Heart left ventricle (tissue), 16 donors: ENCODE results near the gene METTL25. TPM values are rescaled to one million over a fixed set of nuclear protein-coding genes. Genes with fewer than 3 reads are reported as not detected.

Experiments used
- ATAC-seq, 4 donors: fragments of 200-7000 bp; cut with Tn5 transposase; one replicate each; pipeline ENCODE4 v1.9.1; 2020 to 2022; ENCODE audit warnings: moderate library complexity in 4 of 4, mild to moderate bottlenecking in 3 of 4, moderate number of reproducible peaks in 1 of 4
- DNase-seq, 5 donors: peaks; one replicate each; pipeline ENCODE4 v3.0.0-alpha.2; 2020
- H3K27ac ChIP-seq, 12 donors: fragments of 200-600 bp; sonication (generic) in 4 of 12; one replicate each; pipeline versions ENCODE4 v1.5.0 to v1.8.0; 2016 to 2022; ENCODE audit warnings: mild to moderate bottlenecking in 2 of 12
- H3K27me3 ChIP-seq, 9 donors: fragments of 200-600 bp; sonication (generic) in 2 of 9; one replicate each; pipeline versions ENCODE4 v1.5.1 to v1.8.0; 2016 to 2022; ENCODE audit warnings: mild to moderate bottlenecking in 3 of 9
- H3K36me3 ChIP-seq, 9 donors: fragments of 200-600 bp; sonication (generic) in 2 of 9; one replicate each; pipeline versions ENCODE4 v1.5.0 to v1.8.0; 2018 to 2022; ENCODE audit warnings: mild to moderate bottlenecking in 2 of 9
- H3K4me1 ChIP-seq, 12 donors: fragments of 200-600 bp; sonication (generic) in 4 of 12; one replicate each; pipeline versions ENCODE4 v1.5.0 to v1.8.0; 2016 to 2022; ENCODE audit warnings: mild to moderate bottlenecking in 3 of 12
- H3K4me3 ChIP-seq, 12 donors: fragments of 200-600 bp; sonication (generic) in 4 of 12; one replicate each; pipeline versions ENCODE4 v1.5.0 to v1.8.0; 2017 to 2022; ENCODE audit warnings: mild to moderate bottlenecking in 9 of 12, moderate library complexity in 4 of 12
- H3K9me3 ChIP-seq, 12 donors: fragments of 200-600 bp; sonication (generic) in 4 of 12; one replicate each; pipeline versions ENCODE4 v1.5.0 to v1.8.0; 2016 to 2022; ENCODE audit warnings: mild to moderate bottlenecking in 1 of 12
- CTCF ChIP-seq, 12 donors: fragments of 200-600 bp; sonication (generic) in 4 of 12; IDR thresholded peaks; one replicate each; pipeline versions ENCODE4 v1.5.0 to v1.8.0; 2018 to 2022; ENCODE audit warnings: antibody characterized with exemption in 12 of 12, mild to moderate bottlenecking in 5 of 12
- POLR2A ChIP-seq, 2 donors: fragments of 450-650 bp; IDR thresholded peaks; one replicate each; pipeline ENCODE4 v1.6.1; 2017; ENCODE audit warnings: antibody characterized with exemption in 2 of 2, mild to moderate bottlenecking in 2 of 2, moderate library complexity in 2 of 2
- WGBS, 4 donors: extraction: QIAGEN DNeasy Blood & Tissue Kit in 2 of 4; methylation state at CpG; one replicate each; pipeline versions ENCODE4 v1.1.5 to v1.1.7; 2013 to 2018; 5-methylcytosine and 5-hydroxymethylcytosine counted together
- intact Hi-C, 10 donors: fragments of 100-400 bp; cut with DNase I; formaldehyde crosslinking; loops; one replicate each; pipeline versions ENCODE4 v1.11.1 to v1.14.2; 2022
- polyA plus RNA-seq, 2 donors: library from polyadenylated mRNA; stranded (reverse); fragments of 200-250 nt; gene quantifications; one replicate each; pipeline ENCODE4 v1.2.3, GENCODE V29; 2013
- total RNA-seq, 9 donors: library from RNA; depleted of rRNA in 2 of 9; stranded (reverse); fragments of >200 nt in 2 of 9; fragmentation: NEBNext Ultra II Directional in 3 of 9; extraction: Animal tissue kit (Norgen Biotek cat#: 25700) in 3 of 9; gene quantifications; one replicate each; pipeline versions ENCODE4 v1.1.0 to v1.2.4, GENCODE V29; 2016 to 2023
- donor health status: ischemic (EF 13 %, LVEDD 7.1; RV severe dilation, severe dysfunction).
- donor health status: healthy with polysubstance abuse.
- donor health status: DM: no; HTN: yes; CAD: no.
- donor health status: DM: no; HTN: no; CAD: no.
- donor health status: ischemic (EF 25% LVEDD 6.9; RV normal size, moderate dysfunction).
- donor health status: ischemic (EF 25% LVEDD 5.7; RV mildly dilated, moderate dysfunction).
- donor health status: healthy.
- donor health status: DM: yes; HTN: yes; CAD: no.
- donor health status: ischemic (EF 35%, LVEDD 5.7; RV mildly dilated, moderate dysfunction).
- donor health status: nonischemic (EF 11% LVEDD 7.7; RV severe dilation, severe dysfunction).
- donor health status: DM: yes; HTN: yes; CAD: no.
- donor health status: PGD.
- donor health status: ischemic (EF 29% LVEDD 5.4; RV normal size, mild dysfunction).
- donor health status: nonischemic (EF 23%, LVEDD 6.1; RV moderate dilation, normal function).

The METTL25 gene
- total and polyA plus RNA-seq, 11 donors: 2.2 to 19.6 (median 11.5) TPM

GRCh38 chr12:82517808-82518207 lies 159.5 kb downstream of the METTL25 start:
- DNase-seq (no peak), ATAC-seq (no peak)
- Histone ChIP-seq H3K27ac (no peak overlapping the region), H3K9me3 (peaks cover 0 to 5% (median 0%) of the 10 kb centered on the region in 12 donors), H3K4me1 (no peaks in the 10 kb centered on the region), H3K4me3 (no peak overlapping the region), H3K36me3 (no peaks in the 10 kb centered on the region), H3K27me3 (no peaks in the 10 kb centered on the region)
- intact Hi-C loops: no loop called here
- WGBS, 4 donors: 89 to 92% (median 89%) methylated on average over 5 of the region's 5 CpGs
- TF ChIP-seq CTCF (IDR thresholded peaks at IDR 0.05): no peak
- TF ChIP-seq POLR2A (IDR thresholded peaks at IDR 0.05): no peak

- Histone ChIP-seq H3K27ac (no peak overlapping the region), H3K4me3 (no peak overlapping the region), H3K9me3 (peaks cover 0 to 5% (median 0%) of the 10 kb centered on the region in 12 donors), H3K36me3 (no peaks in the 10 kb centered on the region), H3K4me1 (no peaks in the 10 kb centered on the region), H3K27me3 (no peaks in the 10 kb centered on the region)
- ATAC-seq (no peak), DNase-seq (no peak)
- intact Hi-C loops: no loop called here
- TF ChIP-seq POLR2A (IDR thresholded peaks at IDR 0.05) (no peak), CTCF (IDR thresholded peaks at IDR 0.05) (no peak)
Observed at GRCh38 chr12:82519510-82519909, 161.2 kb downstream of the METTL25 start.

- H3K36me3 ChIP-seq: no peaks in the 10 kb centered on the region
- TF ChIP-seq CTCF (IDR thresholded peaks at IDR 0.05): no peak
- no peak for TF ChIP-seq POLR2A (IDR thresholded peaks at IDR 0.05)
- no peak for ATAC-seq
- 84 to 94% (median 93%) methylated on average over 4 of the region's 4 CpGs for WGBS, 4 donors
- no peaks in the 10 kb centered on the region for H3K27me3 ChIP-seq
- H3K4me3 ChIP-seq: no peak overlapping the region
- no peak for DNase-seq
- intact Hi-C loops: no loop called here
- H3K4me1 ChIP-seq: no peaks in the 10 kb centered on the region
- H3K27ac ChIP-seq: no peak overlapping the region
- H3K9me3 ChIP-seq: peaks cover 0 to 5% (median 0%) of the 10 kb centered on the region in 12 donors
Observed at GRCh38 chr12:82522285-82522684, 164.0 kb downstream of the METTL25 start.

- H3K36me3 ChIP-seq: no peaks in the 10 kb centered on the region
- intact Hi-C loops: no loop called here
- DNase-seq (no peak), ATAC-seq (no peak)
- H3K4me3 ChIP-seq: no peak overlapping the region
- H3K4me1 ChIP-seq: no peaks in the 10 kb centered on the region
- H3K27ac ChIP-seq: no peak overlapping the region
- H3K27me3 ChIP-seq: no peaks in the 10 kb centered on the region
- no peak for TF ChIP-seq POLR2A (IDR thresholded peaks at IDR 0.05)
- no peak for TF ChIP-seq CTCF (IDR thresholded peaks at IDR 0.05)
- peaks cover 0 to 5% (median 0%) of the 10 kb centered on the region in 12 donors for H3K9me3 ChIP-seq
Observed at GRCh38 chr12:82522762-82523161, 164.4 kb downstream of the METTL25 start.
